ENCODE measurements around the gene RNF208. TPM values are rescaled to one million over a fixed set of nuclear protein-coding genes. Genes with fewer than 3 reads are reported as not detected.

RNF208 gene
- total and polyA plus RNA-seq, 2 donors (not counting 1 experiment from before 2014, with no cell fraction given) = 1.1 to 1.4 TPM

- peaks cover 22% of the 10 kb centered on the region for H3K4me1 Mint-ChIP-seq
- Histone ChIP-seq H3K27me3 (replicated peaks in 1 of 4; ENCODE audit: control extremely low read depth in 1 of 4, control insufficient read depth in 3 of 4, insufficient read depth in 4 of 4, low read length in 3 of 4) (no peaks in the 10 kb centered on the region), H4K20me1 (ENCODE audit: control insufficient read depth, insufficient read depth, low read length, poor library complexity, severe bottlenecking) (peaks cover 28% of the 10 kb centered on the region), H3K4me3 (ENCODE audit: control extremely low read depth in 1 of 5, extremely low read depth in 1 of 5, insufficient read depth in 1 of 5, low read depth in 2 of 5, low read length in 4 of 5) (no peak overlapping the region), H3K4me2 (replicated peaks; ENCODE audit: low read depth, low read length, poor library complexity, severe bottlenecking) (no peak overlapping the region), H2AFZ (ENCODE audit: insufficient read depth, low read depth, low read length, poor library complexity, severe bottlenecking) (no peak overlapping the region), H3K4me1 (ENCODE audit: control insufficient read depth in 2 of 2, insufficient read depth in 2 of 2, low read length in 2 of 2) (peaks cover 12 to 16% of the 10 kb centered on the region in 2 donors), H3K27ac (ENCODE audit: low read length in 2 of 2) (no peak overlapping the region), H3K9me3 (ENCODE audit: control extremely low read depth in 1 of 3, control insufficient read depth in 2 of 3, insufficient read depth in 1 of 3, low read length in 2 of 3) (no peaks in the 10 kb centered on the region), H3K9ac (ENCODE audit: low read length) (no peak overlapping the region), H3K36me3 (replicated peaks in 1 of 2; ENCODE audit: control extremely low read depth in 1 of 2, control insufficient read depth in 1 of 2, extremely low read depth in 1 of 2, insufficient read depth in 2 of 2, low read length in 1 of 2) (peaks cover 0 to 20% of the 10 kb centered on the region in 2 experiments), H3K79me2 (ENCODE audit: control insufficient read depth, insufficient read depth, low read length) (peaks cover 32% of the 10 kb centered on the region)
- no peak for TF ChIP-seq EZH2 (IDR thresholded peaks at IDR 0.05; ENCODE audit: borderline replicate concordance, insufficient read depth, low read depth, low read length, poor library complexity, severe bottlenecking)
- no peak for TF ChIP-seq CTCF (IDR thresholded peaks at IDR 0.05)
- intact Hi-C loops (cut with micrococcal nuclease) = no loop called here
- H3K4me3 Mint-ChIP-seq = no peak overlapping the region
- no peak overlapping the region for H3K27ac Mint-ChIP-seq
- POLR2A ChIA-PET = interaction anchor here (0.6 kb wide), 1 partner anchor 203 kb away, joined by 3 read pairs; no protein-coding TSS in a partner anchor
- CTCF ChIA-PET = interaction anchor here (1.1 kb wide), 1 partner anchor 198 kb away, joined by 3 read pairs; no protein-coding TSS in a partner anchor
- ATAC-seq (ENCODE audit: low read depth) (no peak), DNase-seq (no peak)
- 90% methylated on average over 34 of the region's 36 CpGs for WGBS (ENCODE audit: insufficient coverage)
- no peaks in the 10 kb centered on the region for H3K9me3 Mint-ChIP-seq (ENCODE audit: insufficient read depth)
- H3K27me3 Mint-ChIP-seq = no peaks in the 10 kb centered on the region
Observed at GRCh38 chr9:137244486-137245449, 22.7 kb upstream of the RNF208 start.

Data from B cell (primary cell).